Mesenchymal stem cell (in vitro differentiated cells and primary cell): ENCODE results near the gene ALG14.

Experiments
- DNase-seq: peaks from one replicate; pipeline ENCODE4 v3.0.0-alpha.2; 2013
- H2AFZ ChIP-seq: one replicate; pipeline ENCODE4 v1.6.1; 2013; ENCODE audit warnings: low read depth, mild to moderate bottlenecking, control low read depth, inconsistent platforms, low read length, moderate library complexity
- H2AK5ac ChIP-seq: 2 replicates; pipeline ENCODE4 v1.6.1; 2013; ENCODE audit warnings: low read length, moderate library complexity, mild to moderate bottlenecking, inconsistent platforms; ENCODE audit not compliant: severe bottlenecking
- H2BK120ac ChIP-seq: one replicate; pipeline ENCODE4 v1.6.1; 2013; ENCODE audit warnings: low read depth, mild to moderate bottlenecking, inconsistent platforms, low read length, moderate library complexity
- H2BK12ac ChIP-seq, 2 experiments: one replicate each; pipeline ENCODE4 v1.6.1; 2013; ENCODE audit warnings: inconsistent platforms in 2 of 2, low read length in 2 of 2, mild to moderate bottlenecking in 2 of 2, moderate library complexity in 2 of 2, control low read depth in 1 of 2
- H2BK15ac ChIP-seq: one replicate; pipeline ENCODE4 v1.6.1; 2013; ENCODE audit warnings: mild to moderate bottlenecking, low read depth, inconsistent platforms; ENCODE audit not compliant: poor library complexity, severe bottlenecking
- H2BK5ac ChIP-seq: 2 replicates; pipeline ENCODE4 v1.6.1; 2013; ENCODE audit warnings: low read depth, mild to moderate bottlenecking, low read length, control low read depth, inconsistent platforms; ENCODE audit not compliant: poor library complexity, severe bottlenecking
- H3K14ac ChIP-seq, 2 experiments: one replicate each; pipeline ENCODE4 v1.6.1; 2013; ENCODE audit warnings: inconsistent platforms in 2 of 2, low read length in 2 of 2, control low read depth in 1 of 2, mild to moderate bottlenecking in 1 of 2, moderate library complexity in 1 of 2
- H3K18ac ChIP-seq, 2 experiments: one replicate each; pipeline ENCODE4 v1.6.1; 2013; ENCODE audit warnings: inconsistent platforms in 2 of 2, low read length in 2 of 2, control low read depth in 1 of 2, low read depth in 1 of 2, mild to moderate bottlenecking in 1 of 2
- H3K23ac ChIP-seq, 2 experiments: one replicate each; pipeline ENCODE4 v1.6.1; 2013; ENCODE audit warnings: inconsistent platforms in 2 of 2, low read length in 2 of 2, mild to moderate bottlenecking in 2 of 2, moderate library complexity in 2 of 2, control low read depth in 1 of 2
- H3K27ac ChIP-seq: 2 replicates; pipeline ENCODE4 v1.5.1; 2013; ENCODE audit warnings: mild to moderate bottlenecking, moderate library complexity, low read length, control low read depth, inconsistent platforms; ENCODE audit not compliant: poor library complexity, severe bottlenecking
- H3K27me3 ChIP-seq, 2 experiments: 2 replicates each; pipeline versions ENCODE4 v1.6.1 to v1.7.0; 2013; ENCODE audit warnings: low read length in 2 of 2, mild to moderate bottlenecking in 2 of 2, moderate library complexity in 2 of 2, control low read depth in 1 of 2, inconsistent platforms in 1 of 2; ENCODE audit not compliant: control insufficient read depth in 1 of 2, insufficient read depth in 1 of 2
- H3K36me3 ChIP-seq, 2 experiments: 2 replicates each; pipeline versions ENCODE4 v1.6.1 to v1.7.0; 2013; ENCODE audit warnings: low read length in 2 of 2, control low read depth in 1 of 2, inconsistent platforms in 1 of 2, low read depth in 1 of 2, mild to moderate bottlenecking in 1 of 2; ENCODE audit not compliant: insufficient read depth in 2 of 2, control insufficient read depth in 1 of 2
- H3K4ac ChIP-seq, 2 experiments: one replicate each; pipeline ENCODE4 v1.6.1; 2013; ENCODE audit warnings: inconsistent platforms in 2 of 2, low read length in 2 of 2, mild to moderate bottlenecking in 2 of 2, moderate library complexity in 2 of 2, control low read depth in 1 of 2, low read depth in 1 of 2
- H3K4me1 ChIP-seq: 2 replicates; pipeline ENCODE4 v1.6.1; 2013; ENCODE audit warnings: low read depth, low read length, control low read depth; ENCODE audit not compliant: control insufficient read depth, insufficient read depth
- H3K4me2 ChIP-seq: 2 replicates; pipeline ENCODE4 v1.6.1; 2013; ENCODE audit warnings: low read length, mild to moderate bottlenecking, inconsistent platforms; ENCODE audit not compliant: poor library complexity, severe bottlenecking
- H3K4me3 ChIP-seq, 2 experiments: 2 replicates each; pipeline versions ENCODE4 v1.5.1 to v1.7.0; 2013; ENCODE audit warnings: low read length in 2 of 2, mild to moderate bottlenecking in 2 of 2, control low read depth in 1 of 2, low read depth in 1 of 2; ENCODE audit not compliant: insufficient read depth in 1 of 2
- H3K79me1 ChIP-seq: replicated peaks from 2 replicates; pipeline ENCODE4 v1.6.1; 2013; ENCODE audit warnings: mild to moderate bottlenecking, control low read depth, low read length, inconsistent platforms; ENCODE audit not compliant: poor library complexity, severe bottlenecking
- H3K9ac ChIP-seq: 2 replicates; pipeline ENCODE4 v1.7.0; 2013; ENCODE audit warnings: mild to moderate bottlenecking, low read length, moderate library complexity
- H3K9me3 ChIP-seq: 2 replicates; pipeline ENCODE4 v1.7.0; 2013; ENCODE audit warnings: mild to moderate bottlenecking, low read length; ENCODE audit not compliant: control insufficient read depth
- H4K8ac ChIP-seq: one replicate; pipeline ENCODE4 v1.6.1; 2013; ENCODE audit warnings: inconsistent platforms, mild to moderate bottlenecking, low read length, moderate library complexity
- H4K91ac ChIP-seq: one replicate; pipeline ENCODE4 v1.6.1; 2013; ENCODE audit warnings: mild to moderate bottlenecking, low read length, inconsistent platforms
- WGBS: methylation state at CpG from one replicate; pipeline ENCODE4 v1.1.7; 2013; ENCODE audit warnings: mixed read lengths; 5-methylcytosine and 5-hydroxymethylcytosine counted together

The ALG14 gene

DNA sequence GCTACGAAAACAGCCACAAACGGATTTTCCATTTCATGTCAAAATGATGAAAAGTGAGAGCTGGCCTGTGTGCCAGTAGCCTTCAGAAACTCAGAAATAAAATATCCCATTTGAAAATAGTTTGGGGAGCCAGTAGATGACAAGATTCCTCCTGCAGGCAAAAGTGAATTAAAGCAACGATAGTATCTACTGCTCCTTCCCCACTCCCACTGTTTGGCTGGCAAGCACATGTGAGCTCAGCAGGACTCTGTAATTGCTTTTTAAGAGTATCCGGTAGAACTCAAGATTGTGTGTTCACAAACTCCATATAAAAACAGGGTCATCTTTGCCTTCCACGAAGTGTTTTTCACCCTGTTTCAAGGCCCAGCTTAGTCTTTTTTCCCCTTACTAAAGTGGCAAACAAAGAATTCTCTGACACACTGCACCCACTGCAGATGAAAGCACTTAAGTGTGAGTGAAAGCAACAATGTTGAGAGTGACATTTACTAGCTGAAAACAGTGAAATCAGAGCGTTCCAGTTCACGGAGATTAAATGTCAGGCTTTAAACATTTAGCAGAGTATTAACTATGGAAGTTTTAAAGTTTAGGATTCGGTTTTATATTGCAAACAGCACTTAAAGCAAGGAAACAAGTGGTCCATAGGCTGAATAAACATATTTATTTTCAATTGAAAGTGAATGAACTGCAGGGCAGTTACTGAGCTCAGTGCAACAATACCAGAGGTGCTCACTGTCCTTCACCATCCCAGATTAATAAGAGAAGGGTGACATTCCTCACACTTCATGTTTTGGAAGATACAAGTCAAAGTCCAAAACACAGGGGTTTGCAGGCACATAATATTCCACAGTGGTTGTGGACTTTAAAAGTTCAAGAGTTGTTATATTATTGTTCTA is 70.0 kb downstream of the ALG14 start:
- no peak overlapping the region for H3K23ac ChIP-seq
- H3K18ac ChIP-seq: peak overlapping the region in 1 of 2 experiments; percentile 28
- H3K4me1 ChIP-seq: peaks cover 5% of the 10 kb centered on the region
- no peaks in the 10 kb centered on the region for H3K27me3 ChIP-seq
- DNase-seq: peak; percentile 38
- H2BK5ac ChIP-seq: no peak overlapping the region
- no peak overlapping the region for H2BK12ac ChIP-seq
- no peak overlapping the region for H2AK5ac ChIP-seq
- H4K8ac ChIP-seq: no peak overlapping the region
- H3K79me1 ChIP-seq: peaks cover 6% of the 10 kb centered on the region
- H3K4me2 ChIP-seq: no peak overlapping the region
- no peak overlapping the region for H3K4ac ChIP-seq
- no peak overlapping the region for H4K91ac ChIP-seq
- 39% methylated on average over 7 of the region's 8 CpGs for WGBS
- no peaks in the 10 kb centered on the region for H3K36me3 ChIP-seq
- peak overlapping the region; percentile 62 for H3K27ac ChIP-seq
- no peak overlapping the region for H3K4me3 ChIP-seq
- H3K9me3 ChIP-seq: no peaks in the 10 kb centered on the region
- H3K9ac ChIP-seq: peak overlapping the region; percentile 69
- H2AFZ ChIP-seq: no peak overlapping the region
- H2BK120ac ChIP-seq: no peak overlapping the region
- no peak overlapping the region for H2BK15ac ChIP-seq
- H3K14ac ChIP-seq: no peak overlapping the region

DNA sequence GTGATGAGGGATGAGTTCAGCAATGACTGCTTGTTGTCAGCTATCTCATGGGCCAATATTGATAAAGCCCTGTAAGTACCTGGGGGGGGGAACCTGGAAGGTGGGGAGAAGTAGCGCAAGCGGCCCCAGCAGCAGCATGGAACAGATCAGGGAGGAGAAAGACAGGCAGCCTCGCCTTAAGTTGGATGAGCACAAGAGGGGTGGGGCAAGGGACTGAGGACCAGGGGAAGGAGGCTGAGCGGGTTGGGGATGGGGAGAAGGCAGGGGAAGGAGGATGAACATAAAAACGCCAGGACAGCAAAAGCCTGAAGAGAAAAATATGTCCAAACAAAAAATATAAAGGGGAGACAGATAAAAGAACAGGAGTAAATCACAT is 70.6 kb downstream of the ALG14 start:
- WGBS: 87% methylated on average over 5 of the region's 5 CpGs
- H3K4me1 ChIP-seq: peaks cover 5% of the 10 kb centered on the region
- peak overlapping the region; percentile 33 for H4K8ac ChIP-seq
- no peak overlapping the region for H2AK5ac ChIP-seq
- no peak overlapping the region for H3K27ac ChIP-seq
- H3K79me1 ChIP-seq: peaks cover 6% of the 10 kb centered on the region
- no peaks in the 10 kb centered on the region for H3K36me3 ChIP-seq
- no peak overlapping the region for H3K4me2 ChIP-seq
- no peak overlapping the region for H3K23ac ChIP-seq
- no peak overlapping the region for H2BK12ac ChIP-seq
- H3K27me3 ChIP-seq: no peaks in the 10 kb centered on the region
- H3K9ac ChIP-seq: peak overlapping the region; percentile 69
- H2AFZ ChIP-seq: no peak overlapping the region
- H3K4me3 ChIP-seq: no peak overlapping the region
- H2BK120ac ChIP-seq: no peak overlapping the region
- no peak overlapping the region for H3K18ac ChIP-seq
- H3K9me3 ChIP-seq: no peaks in the 10 kb centered on the region
- no peak overlapping the region for H3K14ac ChIP-seq
- peak overlapping the region; percentile 6 for H4K91ac ChIP-seq
- no peak overlapping the region for H3K4ac ChIP-seq
- no peak overlapping the region for H2BK5ac ChIP-seq
- no peak overlapping the region for H2BK15ac ChIP-seq
- DNase-seq: no peak

DNA sequence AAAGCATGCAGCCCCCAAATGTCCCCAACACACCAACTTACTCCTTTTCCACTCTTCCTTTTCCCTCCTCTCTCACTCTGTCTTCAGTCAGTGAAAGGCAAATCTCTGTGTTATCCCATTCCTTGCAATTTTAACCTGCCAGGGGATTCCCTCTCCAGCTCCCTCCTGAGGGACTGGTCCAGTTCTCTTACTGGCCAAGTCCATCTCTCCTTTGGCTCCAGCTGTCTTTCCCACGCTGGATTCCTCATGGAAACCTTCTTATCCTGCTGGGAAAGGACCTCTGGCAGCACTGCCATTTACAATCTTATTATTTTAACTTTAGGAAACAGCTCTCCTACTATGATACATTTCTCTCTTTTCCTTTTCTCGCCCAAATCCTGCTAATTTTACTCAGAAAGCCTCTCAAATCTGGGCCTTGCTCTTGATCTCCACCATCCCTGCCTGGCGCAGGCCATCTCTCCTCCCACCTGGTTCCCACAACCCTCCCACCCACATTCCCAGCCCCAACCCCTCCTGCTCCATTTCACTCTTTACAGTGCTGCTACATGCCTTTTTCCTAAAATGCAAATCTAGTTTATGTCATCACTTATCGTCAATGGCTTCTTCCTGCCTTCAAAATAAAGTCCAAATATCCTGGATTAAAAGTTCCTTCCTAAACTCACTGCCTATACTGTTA is 73.2 kb downstream of the ALG14 start:
- Histone ChIP-seq H2BK5ac (no peak overlapping the region), H3K9ac (no peak overlapping the region), H3K36me3 (no peaks in the 10 kb centered on the region), H3K23ac (no peak overlapping the region), H3K27me3 (no peaks in the 10 kb centered on the region), H3K4me1 (peaks cover 5% of the 10 kb centered on the region), H3K79me1 (peaks cover 9% of the 10 kb centered on the region), H2AFZ (no peak overlapping the region), H2BK12ac (no peak overlapping the region), H3K4me2 (no peak overlapping the region), H3K27ac (no peak overlapping the region), H2BK120ac (no peak overlapping the region), H3K14ac (no peak overlapping the region), H3K4ac (no peak overlapping the region), H3K9me3 (no peaks in the 10 kb centered on the region), H2AK5ac (no peak overlapping the region), H2BK15ac (no peak overlapping the region), H4K8ac (no peak overlapping the region), H4K91ac (no peak overlapping the region), H3K18ac (no peak overlapping the region), H3K4me3 (no peak overlapping the region)
- WGBS: 92% methylated on average over 4 of the region's 4 CpGs
- no peak for DNase-seq

- Histone ChIP-seq H3K9ac (no peak overlapping the region), H2BK12ac (no peak overlapping the region), H2BK120ac (no peak overlapping the region), H4K91ac (no peak overlapping the region), H3K14ac (no peak overlapping the region), H2BK15ac (no peak overlapping the region), H3K36me3 (no peaks in the 10 kb centered on the region), H3K4me2 (no peak overlapping the region), H4K8ac (no peak overlapping the region), H2AFZ (no peak overlapping the region), H3K4ac (no peak overlapping the region), H3K18ac (no peak overlapping the region), H3K79me1 (peaks cover 9% of the 10 kb centered on the region), H3K4me1 (peaks cover 5% of the 10 kb centered on the region), H3K23ac (no peak overlapping the region), H2AK5ac (no peak overlapping the region), H3K27me3 (no peaks in the 10 kb centered on the region), H3K27ac (no peak overlapping the region), H3K4me3 (no peak overlapping the region), H2BK5ac (no peak overlapping the region), H3K9me3 (no peaks in the 10 kb centered on the region)
- WGBS: 100% methylated on average over 1 of the region's 2 CpGs
- no peak for DNase-seq
These were observed 74.0 kb downstream of the ALG14 start for GRCh38 chr1:94998748-94999147.
